Measurements from ENCODE around the gene GRIP1. TPM values are rescaled to one million over a fixed set of nuclear protein-coding genes. Genes with fewer than 3 reads are reported as not detected.

Gene GRIP1
- total and polyA plus RNA-seq, 12 donors: 0.12 to 7.3 (median 1.9) TPM

DNA sequence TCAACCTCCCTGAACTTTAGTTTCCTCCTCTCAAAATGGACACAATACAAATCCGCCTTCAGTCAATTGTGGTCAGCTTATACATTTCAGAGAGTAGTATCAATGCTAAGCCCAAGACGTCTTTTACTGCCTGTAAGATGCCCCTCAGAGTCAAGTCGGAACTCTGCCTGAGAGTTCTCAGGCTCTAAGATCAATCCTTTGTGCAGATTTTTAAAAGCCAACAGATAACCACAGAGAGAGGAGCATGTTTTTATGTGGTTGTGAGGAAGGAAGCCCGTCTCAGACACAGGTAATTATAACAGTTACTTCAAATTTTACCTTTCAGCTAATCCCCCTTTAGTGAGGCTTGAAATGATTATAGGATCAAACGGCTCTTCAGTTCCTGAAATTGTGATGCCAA, 285.0 kb downstream of the GRIP1 start:
- no peaks in the 10 kb centered on the region for H3K9me3 ChIP-seq
- H3K4me3 ChIP-seq: no peak overlapping the region
- H3K36me3 ChIP-seq: no peaks in the 10 kb centered on the region
- no peak for DNase-seq
- 60 to 67% methylated on average over 5 of the region's 5 CpGs for WGBS, 2 donors
- peaks cover 0 to 6% (median 0%) of the 10 kb centered on the region in 9 donors for H3K4me1 ChIP-seq
- H3K27me3 ChIP-seq: peaks cover 0 to 6% (median 0%) of the 10 kb centered on the region in 7 donors
- no peak overlapping the region for H3K27ac ChIP-seq
- no peak for ATAC-seq
- intact Hi-C loops (cut with DNase I): loop anchor here in 1 of 10 donors (10.0 kb wide), 1 partner anchor 109 kb away; no protein-coding TSS in a partner anchor
- TF ChIP-seq, protein P1, sequence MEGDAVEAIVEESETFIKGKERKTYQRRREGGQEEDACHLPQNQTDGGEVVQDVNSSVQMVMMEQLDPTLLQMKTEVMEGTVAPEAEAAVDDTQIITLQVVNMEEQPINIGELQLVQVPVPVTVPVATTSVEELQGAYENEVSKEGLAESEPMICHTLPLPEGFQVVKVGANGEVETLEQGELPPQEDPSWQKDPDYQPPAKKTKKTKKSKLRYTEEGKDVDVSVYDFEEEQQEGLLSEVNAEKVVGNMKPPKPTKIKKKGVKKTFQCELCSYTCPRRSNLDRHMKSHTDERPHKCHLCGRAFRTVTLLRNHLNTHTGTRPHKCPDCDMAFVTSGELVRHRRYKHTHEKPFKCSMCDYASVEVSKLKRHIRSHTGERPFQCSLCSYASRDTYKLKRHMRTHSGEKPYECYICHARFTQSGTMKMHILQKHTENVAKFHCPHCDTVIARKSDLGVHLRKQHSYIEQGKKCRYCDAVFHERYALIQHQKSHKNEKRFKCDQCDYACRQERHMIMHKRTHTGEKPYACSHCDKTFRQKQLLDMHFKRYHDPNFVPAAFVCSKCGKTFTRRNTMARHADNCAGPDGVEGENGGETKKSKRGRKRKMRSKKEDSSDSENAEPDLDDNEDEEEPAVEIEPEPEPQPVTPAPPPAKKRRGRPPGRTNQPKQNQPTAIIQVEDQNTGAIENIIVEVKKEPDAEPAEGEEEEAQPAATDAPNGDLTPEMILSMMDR (IDR thresholded peaks at IDR 0.05): no peak

DNA sequence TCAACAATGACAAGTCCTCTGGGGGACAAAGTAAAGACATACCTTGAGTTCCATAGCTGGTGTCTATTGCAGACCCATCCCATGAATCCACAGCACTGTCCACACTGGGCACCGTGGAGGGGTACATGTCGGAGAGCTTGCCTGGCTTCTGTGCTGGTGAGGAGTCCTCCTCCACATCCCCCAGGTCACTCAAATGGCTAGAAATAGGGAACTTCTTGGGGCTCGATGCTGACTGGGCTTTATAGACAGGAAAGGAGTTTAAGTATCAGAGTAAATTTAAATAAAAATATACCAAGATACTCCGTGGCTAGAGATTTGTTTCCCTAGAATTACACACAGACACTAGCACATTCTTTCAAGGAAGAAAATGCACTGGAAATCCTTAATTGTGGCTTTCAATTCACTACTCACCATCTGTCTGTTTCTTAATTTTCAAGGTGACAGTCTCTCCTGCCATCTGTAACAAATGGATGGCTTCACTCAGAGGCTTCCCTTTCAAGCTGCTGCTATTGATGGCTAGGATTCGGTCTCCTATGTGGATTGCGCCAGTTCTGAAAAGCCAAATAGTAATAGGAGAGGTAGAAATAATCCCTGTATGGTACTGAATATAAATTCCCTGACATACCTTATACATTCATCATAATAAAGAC, 286.5 kb downstream of the GRIP1 start:
- no peak overlapping the region for H3K4me3 ChIP-seq
- peaks cover 0 to 6% (median 0%) of the 10 kb centered on the region in 7 donors for H3K27me3 ChIP-seq
- WGBS, 2 donors: 84 to 91% methylated on average over 6 of the region's 6 CpGs
- peaks cover 0 to 3% (median 0%) of the 10 kb centered on the region in 11 donors for H3K9me3 ChIP-seq
- peaks cover 0 to 6% (median 0%) of the 10 kb centered on the region in 9 donors for H3K4me1 ChIP-seq
- TF ChIP-seq, protein P1 (IDR thresholded peaks at IDR 0.05): no peak
- no peak for DNase-seq
- H3K36me3 ChIP-seq: no peaks in the 10 kb centered on the region
- intact Hi-C loops (cut with DNase I): loop anchor here in 1 of 10 donors (10.0 kb wide), 1 partner anchor 108 kb away; no protein-coding TSS in a partner anchor
- ATAC-seq: no peak
- H3K27ac ChIP-seq: no peak overlapping the region

DNA sequence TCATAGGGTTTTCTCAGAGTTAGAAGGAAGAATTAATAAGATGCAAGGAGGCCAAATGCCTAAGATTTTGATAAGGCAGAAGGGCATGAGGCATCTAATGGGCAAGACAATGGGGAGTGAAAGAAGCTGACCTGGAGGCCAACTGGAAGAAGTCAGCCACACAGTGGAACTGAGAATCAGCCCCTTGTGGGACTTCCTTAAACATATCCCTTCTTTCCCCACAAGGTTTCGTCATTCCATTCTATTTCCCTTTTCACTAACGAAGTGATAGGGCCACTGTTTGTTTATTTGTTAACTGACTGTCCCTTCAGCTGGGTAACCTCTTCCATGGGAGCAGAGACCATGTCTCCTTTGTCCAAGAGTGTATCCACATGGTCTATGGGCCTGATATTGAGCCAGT, 290.4 kb downstream of the GRIP1 start:
- WGBS, 2 donors: 45 to 49% methylated on average over 2 of the region's 2 CpGs
- DNase-seq: no peak

DNA sequence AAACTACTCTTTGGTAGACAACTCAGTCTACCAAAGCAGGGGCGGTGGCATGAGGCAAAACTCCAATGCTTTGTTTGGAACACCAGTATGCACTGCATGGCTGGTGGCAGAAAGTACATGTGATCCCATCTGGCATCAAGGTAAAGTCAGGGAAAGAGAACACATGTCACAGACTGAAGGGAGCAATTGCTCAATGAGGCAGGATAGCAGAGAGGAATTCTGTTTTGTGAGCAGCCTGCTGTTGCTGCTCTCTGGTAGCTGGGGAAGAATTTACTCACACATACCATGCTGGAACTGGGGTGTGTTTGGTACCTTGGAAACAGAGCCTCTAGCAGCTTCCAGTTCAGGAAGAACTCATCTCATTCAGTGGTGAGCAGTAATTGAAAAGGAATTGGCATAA, 291.8 kb downstream of the GRIP1 start:
- WGBS, 2 donors: 89 to 92% methylated on average over 1 of the region's 1 CpG
- Histone ChIP-seq H3K4me3 (no peak overlapping the region), H3K4me1 (peaks cover 0 to 6% (median 0%) of the 10 kb centered on the region in 9 donors), H3K36me3 (no peaks in the 10 kb centered on the region), H3K9me3 (peaks cover 0 to 4% (median 0%) of the 10 kb centered on the region in 11 donors), H3K27ac (no peak overlapping the region), H3K27me3 (peaks cover 0 to 6% (median 0%) of the 10 kb centered on the region in 7 donors)
- DNase-seq: no peak
- intact Hi-C loops (cut with DNase I): no loop called here
- TF ChIP-seq, protein P1 (IDR thresholded peaks at IDR 0.05): no peak
- no peak for ATAC-seq

More for the DNA sequence above, 290.4 kb downstream of the GRIP1 start:
- H3K36me3 ChIP-seq: no peaks in the 10 kb centered on the region
- H3K4me1 ChIP-seq: peaks cover 0 to 6% (median 0%) of the 10 kb centered on the region in 9 donors
- peak in 5 of 8 donors; percentile 24 to 64 (median 55) for ATAC-seq
- peak overlapping the region in 1 of 10 donors; percentile 49 for H3K27ac ChIP-seq
- intact Hi-C loops (cut with DNase I): no loop called here
- H3K4me3 ChIP-seq: no peak overlapping the region
- H3K27me3 ChIP-seq: peaks cover 0 to 6% (median 0%) of the 10 kb centered on the region in 7 donors
- TF ChIP-seq, protein P1 (IDR thresholded peaks at IDR 0.05): no peak
- H3K9me3 ChIP-seq: peaks cover 0 to 4% (median 0%) of the 10 kb centered on the region in 11 donors
